Stimulated activated CD8-positive, alpha-beta memory T cell treated with anti-CD3 and anti-CD28 coated beads, Interleukin-12 subunit alpha, Interleukin-12 subunit beta, amount 100 ng/mL, for 24 hours (primary cell): ENCODE data around the gene PTAR1.
"Not testable (repeated sequence)": the region's sequence is repeated elsewhere in the genome, so short reads cannot be mapped to it uniquely, and the experiment has no call there.

Experiments
- DNase-seq: peaks from one replicate; pipeline ENCODE4 v3.0.0-alpha.2; 2020; ENCODE audit errors: extremely low read depth

Gene PTAR1

GRCh38 chr9:69759421-69760277 lies at the start of gene PTAR1:
Gene PTAR1 (minus strand): TSS chr9:69760011. CDS start chr9:69759938, 73 bp downstream.
- peak; percentile 79 for DNase-seq

GRCh38 chr9:69809304-69809863 lies 49.6 kb upstream of the PTAR1 start:
- DNase-seq, result no peak

GRCh38 chr9:69806627-69807026 lies 46.8 kb upstream of the PTAR1 start:
- no peak for DNase-seq

GRCh38 chr9:69805962-69806515 lies 46.2 kb upstream of the PTAR1 start:
- DNase-seq, result no peak

- DNase-seq, result no peak
Measured at GRCh38 chr9:69801989-69802388, 42.2 kb upstream of the PTAR1 start.

- not testable (repeated sequence) for DNase-seq
Measured at GRCh38 chr9:69800027-69800426, 40.2 kb upstream of the PTAR1 start.

GRCh38 chr9:69799521-69799920 lies 39.7 kb upstream of the PTAR1 start:
- not testable (repeated sequence) for DNase-seq

GRCh38 chr9:69798744-69799143 lies 38.9 kb upstream of the PTAR1 start:
- no peak for DNase-seq

GRCh38 chr9:69797675-69798074 lies 37.9 kb upstream of the PTAR1 start:
- no peak for DNase-seq

GRCh38 chr9:69794356-69794755 lies 34.5 kb upstream of the PTAR1 start:
- DNase-seq, result no peak

- DNase-seq, result no peak
Measured at GRCh38 chr9:69785757-69786156, 25.9 kb upstream of the PTAR1 start.

GRCh38 chr9:69773258-69773657 lies 13.4 kb upstream of the PTAR1 start:
- DNase-seq, result no peak

- DNase-seq, result no peak
Measured at GRCh38 chr9:69771775-69772418, 12.1 kb upstream of the PTAR1 start.

- DNase-seq, result no peak
Measured at GRCh38 chr9:69768716-69769115, 8.9 kb upstream of the PTAR1 start.

GRCh38 chr9:69768101-69768500 lies 8.3 kb upstream of the PTAR1 start:
- no peak for DNase-seq

GRCh38 chr9:69763862-69764261 lies 4.1 kb upstream of the PTAR1 start:
- DNase-seq, result not testable (repeated sequence)

GRCh38 chr9:69762527-69762926 lies 2.7 kb upstream of the PTAR1 start:
- no peak for DNase-seq

- DNase-seq, result no peak
Measured at GRCh38 chr9:69760278-69760610, 433 bp upstream of the PTAR1 start.

- no peak for DNase-seq
Measured at GRCh38 chr9:69759021-69759420, 790 bp downstream of the PTAR1 start.

- DNase-seq, result no peak
Measured at GRCh38 chr9:69757996-69758675, 1.7 kb downstream of the PTAR1 start.

- DNase-seq, result no peak
Measured at GRCh38 chr9:69755205-69755604, 4.6 kb downstream of the PTAR1 start.

- DNase-seq, result no peak
Measured at GRCh38 chr9:69753830-69754229, 6.0 kb downstream of the PTAR1 start.
